Measurements from ENCODE around the gene LRRC37A3. TPM values are rescaled to one million over a fixed set of nuclear protein-coding genes. Genes with fewer than 3 reads are reported as not detected.

LRRC37A3 gene
- total RNA-seq, 1 experiment from 2014 or later, result 7.7 TPM

DNA sequence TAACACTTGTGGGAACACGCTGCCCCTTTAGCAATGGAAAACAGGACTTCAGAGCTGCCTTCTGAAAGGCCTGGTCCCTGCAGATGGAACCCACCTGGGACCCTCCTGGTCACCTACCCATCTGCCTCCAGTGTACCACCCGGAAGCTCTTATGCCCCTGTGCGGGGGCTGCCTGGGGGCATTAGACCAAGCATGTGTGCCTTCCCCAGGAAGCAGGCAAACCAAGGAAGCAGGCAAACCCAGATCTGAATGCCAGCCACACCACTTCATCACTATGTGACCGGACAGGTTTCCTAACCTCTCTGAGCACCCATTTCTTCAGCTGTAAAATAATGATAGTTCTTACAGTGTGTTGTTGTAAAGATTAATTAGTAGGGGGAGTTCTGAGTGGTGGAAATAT, 20.8 kb upstream of the LRRC37A3 start (continued):
- TF ChIP-seq, protein P1, sequence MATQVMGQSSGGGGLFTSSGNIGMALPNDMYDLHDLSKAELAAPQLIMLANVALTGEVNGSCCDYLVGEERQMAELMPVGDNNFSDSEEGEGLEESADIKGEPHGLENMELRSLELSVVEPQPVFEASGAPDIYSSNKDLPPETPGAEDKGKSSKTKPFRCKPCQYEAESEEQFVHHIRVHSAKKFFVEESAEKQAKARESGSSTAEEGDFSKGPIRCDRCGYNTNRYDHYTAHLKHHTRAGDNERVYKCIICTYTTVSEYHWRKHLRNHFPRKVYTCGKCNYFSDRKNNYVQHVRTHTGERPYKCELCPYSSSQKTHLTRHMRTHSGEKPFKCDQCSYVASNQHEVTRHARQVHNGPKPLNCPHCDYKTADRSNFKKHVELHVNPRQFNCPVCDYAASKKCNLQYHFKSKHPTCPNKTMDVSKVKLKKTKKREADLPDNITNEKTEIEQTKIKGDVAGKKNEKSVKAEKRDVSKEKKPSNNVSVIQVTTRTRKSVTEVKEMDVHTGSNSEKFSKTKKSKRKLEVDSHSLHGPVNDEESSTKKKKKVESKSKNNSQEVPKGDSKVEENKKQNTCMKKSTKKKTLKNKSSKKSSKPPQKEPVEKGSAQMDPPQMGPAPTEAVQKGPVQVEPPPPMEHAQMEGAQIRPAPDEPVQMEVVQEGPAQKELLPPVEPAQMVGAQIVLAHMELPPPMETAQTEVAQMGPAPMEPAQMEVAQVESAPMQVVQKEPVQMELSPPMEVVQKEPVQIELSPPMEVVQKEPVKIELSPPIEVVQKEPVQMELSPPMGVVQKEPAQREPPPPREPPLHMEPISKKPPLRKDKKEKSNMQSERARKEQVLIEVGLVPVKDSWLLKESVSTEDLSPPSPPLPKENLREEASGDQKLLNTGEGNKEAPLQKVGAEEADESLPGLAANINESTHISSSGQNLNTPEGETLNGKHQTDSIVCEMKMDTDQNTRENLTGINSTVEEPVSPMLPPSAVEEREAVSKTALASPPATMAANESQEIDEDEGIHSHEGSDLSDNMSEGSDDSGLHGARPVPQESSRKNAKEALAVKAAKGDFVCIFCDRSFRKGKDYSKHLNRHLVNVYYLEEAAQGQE (IDR thresholded peaks at IDR 0.05; ENCODE audit: low read depth), result no peak
- TF ChIP-seq SP1 (IDR thresholded peaks at IDR 0.05; ENCODE audit: low read depth) (no peak), POLR2AphosphoS5 (IDR thresholded peaks at IDR 0.05; ENCODE audit: low read depth, low read length) (no peak), SRF (IDR thresholded peaks at IDR 0.05; ENCODE audit: low read depth) (no peak), CBX3 (IDR thresholded peaks at IDR 0.05; ENCODE audit: low read depth) (no peak), TCF7L2 (IDR thresholded peaks at IDR 0.05; ENCODE audit: borderline replicate concordance, extremely low read depth, insufficient read depth, insufficient read length) (no peak)

DNA sequence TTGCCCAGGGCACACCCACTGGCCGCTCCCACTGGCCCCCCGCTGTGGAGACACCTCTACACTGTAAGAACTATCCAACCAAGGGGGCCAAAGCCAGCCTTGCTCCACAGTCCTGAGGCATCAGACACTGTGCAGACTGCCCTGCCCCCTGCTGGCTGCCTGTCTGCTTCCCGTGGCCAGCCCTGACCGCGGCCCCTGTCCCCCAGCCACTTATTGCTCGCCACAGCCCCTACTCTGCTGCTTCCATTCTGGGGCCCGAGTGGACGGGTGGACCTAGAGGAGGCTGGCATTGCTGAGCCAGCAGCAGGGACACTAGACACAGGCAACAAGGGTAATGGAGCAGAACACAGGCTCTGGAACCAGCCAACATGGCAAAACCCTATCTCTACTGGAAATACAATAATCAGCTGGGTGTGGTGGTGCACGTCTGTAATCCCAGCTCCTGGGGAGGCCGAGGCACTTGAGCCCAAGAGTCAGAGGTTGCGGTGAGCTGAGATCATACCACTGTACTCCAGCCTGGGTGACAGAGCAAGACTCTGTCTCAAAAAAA, 19.7 kb upstream of the LRRC37A3 start:
- no peak overlapping the region for H3K4me2 ChIP-seq (ENCODE audit: low read length)
- no peak for DNase-seq (ENCODE audit: low read depth, low spot score)

More for the DNA sequence above, 19.7 kb upstream of the LRRC37A3 start:
- ChIA-PET POLR2A (no interaction called here), RAD21 (ENCODE audit: low non-redundant PET in 1 of 2, low total read pairs in 2 of 2, uncharacterized antibody in 2 of 2, unreplicated experiment in 2 of 2) (interaction anchor here in 1 of 2 experiments (0.7 kb wide), 1 partner anchor 1358 kb away, joined by 3 read pairs; no protein-coding TSS in a partner anchor), CTCF (interaction anchor here (0.8 to 1.2 kb wide), 3 partner anchors 162 to 519 kb away, joined by 3 read pairs; no protein-coding TSS in a partner anchor)
- intact Hi-C loops (cut with micrococcal nuclease), result loop anchor here (5.0 to 10.0 kb wide), 2 partner anchors 94 to 162 kb away; no protein-coding TSS in a partner anchor
- H3K79me2 ChIP-seq (ENCODE audit: insufficient read depth, low read length), result no peaks in the 10 kb centered on the region
- no peaks in the 10 kb centered on the region for H3K36me3 ChIP-seq (ENCODE audit: control insufficient read depth in 1 of 2, insufficient read depth in 2 of 2, low read length in 2 of 2)
- peak; percentile 82 for ATAC-seq
- no TSS peak for BruUV-seq (replicated peaks)
- no peaks in the 10 kb centered on the region for H3K9me2 ChIP-seq (ENCODE audit: insufficient read depth)
- no peak overlapping the region for H2AFZ ChIP-seq (ENCODE audit: low read depth, low read length, poor library complexity, severe bottlenecking)
- no peak overlapping the region for H3K9ac ChIP-seq (ENCODE audit: low read length)
- H3K4me1 ChIP-seq (ENCODE audit: control insufficient read depth in 1 of 2, insufficient read depth in 2 of 2, low read length in 2 of 2), result peaks cover 0 to 12% of the 10 kb centered on the region in 2 experiments; a peak in 2 of 4 replicates
- H3K27me3 ChIP-seq (ENCODE audit: insufficient read depth, low read length), result no peaks in the 10 kb centered on the region
- H3K27ac ChIP-seq (ENCODE audit: low read depth, low read length), result no peak overlapping the region
- no peaks in the 10 kb centered on the region for H3K9me3 ChIP-seq (ENCODE audit: control insufficient read depth in 1 of 2, insufficient read depth in 1 of 2, low read depth in 1 of 2, low read length in 2 of 2)
- peak; percentile 74 for TF ChIP-seq RAD21 (IDR thresholded peaks at IDR 0.05; ENCODE audit: low read depth)
- TF ChIP-seq, protein P2, sequence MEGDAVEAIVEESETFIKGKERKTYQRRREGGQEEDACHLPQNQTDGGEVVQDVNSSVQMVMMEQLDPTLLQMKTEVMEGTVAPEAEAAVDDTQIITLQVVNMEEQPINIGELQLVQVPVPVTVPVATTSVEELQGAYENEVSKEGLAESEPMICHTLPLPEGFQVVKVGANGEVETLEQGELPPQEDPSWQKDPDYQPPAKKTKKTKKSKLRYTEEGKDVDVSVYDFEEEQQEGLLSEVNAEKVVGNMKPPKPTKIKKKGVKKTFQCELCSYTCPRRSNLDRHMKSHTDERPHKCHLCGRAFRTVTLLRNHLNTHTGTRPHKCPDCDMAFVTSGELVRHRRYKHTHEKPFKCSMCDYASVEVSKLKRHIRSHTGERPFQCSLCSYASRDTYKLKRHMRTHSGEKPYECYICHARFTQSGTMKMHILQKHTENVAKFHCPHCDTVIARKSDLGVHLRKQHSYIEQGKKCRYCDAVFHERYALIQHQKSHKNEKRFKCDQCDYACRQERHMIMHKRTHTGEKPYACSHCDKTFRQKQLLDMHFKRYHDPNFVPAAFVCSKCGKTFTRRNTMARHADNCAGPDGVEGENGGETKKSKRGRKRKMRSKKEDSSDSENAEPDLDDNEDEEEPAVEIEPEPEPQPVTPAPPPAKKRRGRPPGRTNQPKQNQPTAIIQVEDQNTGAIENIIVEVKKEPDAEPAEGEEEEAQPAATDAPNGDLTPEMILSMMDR (IDR thresholded peaks at IDR 0.05 in 2 of 3, conservative IDR thresholded peaks at IDR 0.05 in 1 of 3; ENCODE audit: borderline replicate concordance in 1 of 3, insufficient read depth in 1 of 3, low read depth in 2 of 3, low read length in 2 of 3), result peak; percentile 59 to 93 (median 78); a peak in 5 of 6 replicates
- TF ChIP-seq CBX3 (IDR thresholded peaks at IDR 0.05; ENCODE audit: low read depth), result no peak
- no peak overlapping the region for H3K4me3 ChIP-seq (replicated peaks in 1 of 2; ENCODE audit: low read depth in 1 of 2, low read length in 2 of 2)
- no peaks in the 10 kb centered on the region for H4K20me1 ChIP-seq (ENCODE audit: insufficient read depth)

Data from HCT116 (cell line).